ENCODE data around the gene TRIM3. TPM values are rescaled to one million over a fixed set of nuclear protein-coding genes. Genes with fewer than 3 reads are reported as not detected.

The TRIM3 gene
- total and polyA plus RNA-seq, 5 donors from 2014 or later, result 0.91 to 16.4 (median 2.0) TPM

DNA sequence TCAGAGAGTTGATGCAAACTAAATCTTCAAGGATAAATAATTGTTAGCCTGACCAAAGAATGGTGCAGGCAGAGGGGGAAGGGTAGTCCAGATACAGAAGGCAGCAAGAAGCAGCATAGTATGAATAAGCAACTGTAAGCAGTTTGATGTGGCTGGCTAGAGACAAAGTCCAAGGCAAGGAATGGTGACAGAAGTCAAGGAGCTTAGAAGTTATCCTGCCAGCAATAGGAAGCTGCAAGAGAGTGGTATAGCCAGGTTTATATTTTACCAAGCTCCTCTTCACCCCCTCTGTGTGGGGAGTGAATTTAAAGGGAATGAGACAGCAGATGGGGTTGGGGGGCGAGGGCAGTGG is 14.7 kb downstream of the TRIM3 start:
- H3K27me3 Mint-ChIP-seq, result no peaks in the 10 kb centered on the region
- no peak overlapping the region for H3K27ac Mint-ChIP-seq

DNA sequence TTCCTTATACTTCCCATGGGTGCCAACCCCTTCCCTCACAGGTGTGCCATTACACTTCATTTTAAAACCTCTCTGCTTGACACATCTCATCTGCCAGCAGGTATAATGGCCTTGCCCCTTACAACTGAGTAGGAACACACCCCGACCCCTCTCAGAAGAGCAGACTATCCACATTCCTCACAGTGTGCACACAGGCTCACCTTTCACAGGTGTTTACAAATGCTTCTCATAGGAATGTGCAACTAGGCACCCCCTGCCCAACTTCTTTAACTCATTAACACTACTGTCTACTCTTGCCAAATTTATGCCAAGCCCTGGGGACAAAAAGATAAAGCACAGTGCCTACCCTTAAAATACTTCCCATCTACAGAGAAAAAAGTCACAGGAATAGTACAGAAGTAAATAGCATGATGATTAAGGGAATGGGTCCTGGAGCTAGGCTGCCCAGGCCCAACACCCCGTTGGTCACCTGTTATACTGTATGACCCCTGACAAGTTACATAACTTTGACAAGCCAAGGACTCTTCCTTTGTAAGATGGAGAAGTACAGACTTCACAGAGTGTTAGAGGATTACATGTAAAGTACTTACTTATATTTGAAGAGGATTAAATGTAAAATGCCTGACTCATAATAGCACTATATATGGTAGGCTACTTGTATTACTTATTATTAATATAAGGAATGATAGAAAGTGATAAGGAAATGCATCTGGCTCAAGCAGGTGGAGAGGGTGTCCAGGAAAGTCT is 15.2 kb downstream of the TRIM3 start:
- H3K27me3 Mint-ChIP-seq, result no peaks in the 10 kb centered on the region
- no peak overlapping the region for H3K4me3 ChIP-seq (ENCODE audit: low read depth, low read length)

More for the DNA sequence above, 14.7 kb downstream of the TRIM3 start:
- Mint-ChIP-seq H3K4me3 (no peak overlapping the region), H3K9me3 (no peaks in the 10 kb centered on the region), H3K36me3 (peaks cover 33% of the 10 kb centered on the region), H3K4me1 (peaks cover 0 to 2% (median 0%) of the 10 kb centered on the region in 4 donors)
- H3K36me3 ChIP-seq (ENCODE audit: control insufficient read depth, insufficient read depth, low read length), result peaks cover 33% of the 10 kb centered on the region
- no peak overlapping the region for H3K27ac ChIP-seq (ENCODE audit: insufficient read depth, low read length, poor library complexity, severe bottlenecking)
- ATAC-seq (ENCODE audit: low read depth in 2 of 2), result no peak
- DNase-seq, result no peak
- no peaks in the 10 kb centered on the region for H3K9me3 ChIP-seq (ENCODE audit: control insufficient read depth in 2 of 2, low read length in 2 of 2)
- no peak overlapping the region for H3K4me3 ChIP-seq (ENCODE audit: low read depth, low read length)
- H3K4me1 ChIP-seq (ENCODE audit: control insufficient read depth, insufficient read depth, low read length, poor library complexity, severe bottlenecking), result no peaks in the 10 kb centered on the region
- no peaks in the 10 kb centered on the region for H3K27me3 ChIP-seq (ENCODE audit: control insufficient read depth, insufficient read depth, low read length)

DNA sequence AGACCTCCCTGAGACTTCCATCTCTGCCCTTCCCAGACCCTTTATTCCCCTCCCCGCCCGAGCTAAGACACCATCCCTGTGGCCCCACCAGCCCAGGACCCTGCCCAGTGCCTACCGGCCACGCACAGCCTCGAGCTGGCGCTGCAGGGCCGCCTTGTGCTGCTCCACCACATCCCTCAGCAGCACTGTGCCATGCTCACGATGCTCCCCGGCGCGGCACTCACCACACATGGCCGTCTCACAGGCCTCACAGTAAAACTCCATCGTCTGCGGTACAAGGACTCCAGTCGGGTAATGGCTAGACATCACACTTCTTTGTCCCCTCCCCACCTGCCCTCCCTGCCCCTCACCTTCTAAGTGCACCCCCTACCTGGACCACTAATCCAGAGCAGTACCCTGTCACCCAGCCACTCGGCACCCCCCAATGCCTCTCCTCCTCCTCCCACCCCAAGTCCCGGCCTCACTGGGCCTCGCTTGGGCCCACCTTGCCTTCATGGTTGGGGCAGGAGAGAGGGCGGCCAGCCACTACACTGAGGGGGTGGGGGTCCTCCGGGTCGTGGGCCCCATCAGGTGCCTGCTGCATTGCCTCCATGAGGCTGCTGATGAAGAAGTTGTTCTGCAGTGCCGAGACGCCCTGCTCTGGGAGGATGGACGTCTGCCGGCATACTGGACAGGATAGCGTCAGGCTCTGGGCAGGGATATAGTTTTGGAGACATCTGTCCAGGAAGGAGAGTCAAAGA is 16.0 kb downstream of the TRIM3 start:
- no peak overlapping the region for H3K4me3 ChIP-seq (ENCODE audit: low read depth, low read length)
- Mint-ChIP-seq H3K27me3 (no peaks in the 10 kb centered on the region), H3K9me3 (no peaks in the 10 kb centered on the region), H3K4me1 (no peaks in the 10 kb centered on the region), H3K4me3 (no peak overlapping the region), H3K36me3 (peaks cover 36% of the 10 kb centered on the region), H3K27ac (no peak overlapping the region)
- peaks cover 28% of the 10 kb centered on the region for H3K36me3 ChIP-seq (ENCODE audit: control insufficient read depth, insufficient read depth, low read length)
- no peak overlapping the region for H3K27ac ChIP-seq (ENCODE audit: insufficient read depth, low read length, poor library complexity, severe bottlenecking)
- DNase-seq (no peak), ATAC-seq (ENCODE audit: low read depth in 2 of 2) (no peak)
- no peaks in the 10 kb centered on the region for H3K9me3 ChIP-seq (ENCODE audit: control insufficient read depth in 2 of 2, low read length in 2 of 2)
- H3K4me1 ChIP-seq (ENCODE audit: control insufficient read depth, insufficient read depth, low read length, poor library complexity, severe bottlenecking), result no peaks in the 10 kb centered on the region
- H3K27me3 ChIP-seq (ENCODE audit: control insufficient read depth, insufficient read depth, low read length), result no peaks in the 10 kb centered on the region

More for the DNA sequence above, 15.2 kb downstream of the TRIM3 start:
- no peak for DNase-seq
- H3K4me1 ChIP-seq (ENCODE audit: control insufficient read depth, insufficient read depth, low read length, poor library complexity, severe bottlenecking), result no peaks in the 10 kb centered on the region
- H3K36me3 Mint-ChIP-seq, result peaks cover 32% of the 10 kb centered on the region
- no peak overlapping the region for H3K27ac Mint-ChIP-seq
- no peak overlapping the region for H3K27ac ChIP-seq (ENCODE audit: insufficient read depth, low read length, poor library complexity, severe bottlenecking)
- H3K27me3 ChIP-seq (ENCODE audit: control insufficient read depth, insufficient read depth, low read length), result no peaks in the 10 kb centered on the region
- H3K9me3 ChIP-seq (ENCODE audit: control insufficient read depth in 2 of 2, low read length in 2 of 2), result no peaks in the 10 kb centered on the region
- H3K4me3 Mint-ChIP-seq, result no peak overlapping the region
- H3K36me3 ChIP-seq (ENCODE audit: control insufficient read depth, insufficient read depth, low read length), result peaks cover 29% of the 10 kb centered on the region
- ATAC-seq (ENCODE audit: low read depth in 2 of 2), result no peak
- no peaks in the 10 kb centered on the region for H3K9me3 Mint-ChIP-seq
- no peaks in the 10 kb centered on the region for H3K4me1 Mint-ChIP-seq

DNA sequence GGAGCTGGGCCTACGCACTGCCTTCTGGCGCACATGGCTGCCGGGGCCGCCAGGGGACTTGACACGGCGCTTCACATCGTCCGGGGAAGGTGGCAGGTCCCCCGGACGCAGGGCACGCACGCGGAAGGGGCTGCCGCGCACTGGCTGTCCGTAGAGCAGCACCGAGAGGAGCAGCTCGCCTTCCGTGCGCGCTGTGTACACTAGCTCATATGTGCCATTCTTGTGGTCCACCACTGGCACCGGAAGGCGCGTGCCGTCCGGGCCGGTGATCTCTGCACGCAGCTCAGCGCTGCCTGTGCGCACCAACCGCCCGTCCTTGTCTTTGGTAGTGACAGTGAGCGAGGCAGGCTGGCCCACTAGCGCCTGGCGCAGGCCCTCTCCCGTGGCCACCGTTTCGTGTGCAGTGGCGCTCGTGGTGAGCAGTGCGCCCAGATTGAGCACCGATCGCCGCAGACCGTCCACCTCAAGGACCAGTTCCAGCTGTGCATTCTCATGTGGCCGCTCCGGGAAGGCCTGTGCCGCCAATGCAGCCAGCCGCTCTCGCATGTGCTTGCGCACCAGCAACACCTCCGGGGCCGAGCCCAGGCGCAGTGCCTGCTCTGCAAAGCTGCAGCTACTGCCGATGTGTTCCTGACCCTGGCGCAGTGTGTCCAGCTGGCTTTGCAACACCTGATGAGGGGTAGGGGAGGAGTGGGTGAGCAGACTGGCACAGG is 17.2 kb downstream of the TRIM3 start:
- Mint-ChIP-seq H3K4me1 (no peaks in the 10 kb centered on the region), H3K36me3 (peaks cover 34% of the 10 kb centered on the region)
- no peak for ATAC-seq (ENCODE audit: low read depth in 2 of 2)

DNA sequence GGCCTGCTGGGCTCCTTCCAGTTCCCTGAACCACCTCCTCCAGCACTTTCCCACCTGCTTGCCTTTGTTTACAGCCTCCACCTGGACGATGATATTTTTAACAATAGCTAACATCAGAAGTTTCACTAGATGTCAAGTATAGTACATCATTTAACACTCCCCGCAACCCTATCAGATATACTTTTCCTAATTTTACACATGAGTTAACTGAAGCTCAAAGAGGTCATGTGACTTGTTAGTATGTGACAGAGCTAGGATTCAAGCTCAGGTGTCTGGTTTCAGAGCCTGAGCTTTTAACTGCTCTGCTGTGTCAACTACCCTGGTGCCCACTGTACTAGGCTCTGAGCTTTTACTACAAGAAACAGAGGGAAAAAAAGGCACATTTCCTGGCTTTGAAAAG is 18.7 kb downstream of the TRIM3 start:
- Mint-ChIP-seq H3K4me1 (no peaks in the 10 kb centered on the region), H3K9me3 (no peaks in the 10 kb centered on the region), H3K36me3 (peaks cover 30% of the 10 kb centered on the region), H3K4me3 (no peak overlapping the region), H3K27me3 (no peaks in the 10 kb centered on the region), H3K27ac (no peak overlapping the region)
- H3K4me3 ChIP-seq (ENCODE audit: low read depth, low read length), result no peak overlapping the region
- no peaks in the 10 kb centered on the region for H3K27me3 ChIP-seq (ENCODE audit: control insufficient read depth, insufficient read depth, low read length)
- H3K36me3 ChIP-seq (ENCODE audit: control insufficient read depth, insufficient read depth, low read length), result peaks cover 37% of the 10 kb centered on the region
- H3K4me1 ChIP-seq (ENCODE audit: control insufficient read depth, insufficient read depth, low read length, poor library complexity, severe bottlenecking), result no peaks in the 10 kb centered on the region
- no peak for DNase-seq
- no peaks in the 10 kb centered on the region for H3K9me3 ChIP-seq (ENCODE audit: control insufficient read depth in 2 of 2, low read length in 2 of 2)
- H3K27ac ChIP-seq (ENCODE audit: insufficient read depth, low read length, poor library complexity, severe bottlenecking), result no peak overlapping the region
- no peak for ATAC-seq (ENCODE audit: low read depth in 2 of 2)

More for the DNA sequence above, 17.2 kb downstream of the TRIM3 start:
- H3K36me3 ChIP-seq (ENCODE audit: control insufficient read depth, insufficient read depth, low read length), result peaks cover 28% of the 10 kb centered on the region
- no peak overlapping the region for H3K4me3 ChIP-seq (ENCODE audit: low read depth, low read length)
- no peaks in the 10 kb centered on the region for H3K27me3 Mint-ChIP-seq
- H3K4me1 ChIP-seq (ENCODE audit: control insufficient read depth, insufficient read depth, low read length, poor library complexity, severe bottlenecking), result no peaks in the 10 kb centered on the region
- no peak overlapping the region for H3K27ac ChIP-seq (ENCODE audit: insufficient read depth, low read length, poor library complexity, severe bottlenecking)
- DNase-seq, result no peak
- H3K27ac Mint-ChIP-seq, result no peak overlapping the region
- H3K9me3 ChIP-seq (ENCODE audit: control insufficient read depth in 2 of 2, low read length in 2 of 2), result no peaks in the 10 kb centered on the region
- H3K9me3 Mint-ChIP-seq, result no peaks in the 10 kb centered on the region
- H3K4me3 Mint-ChIP-seq, result no peak overlapping the region
- no peaks in the 10 kb centered on the region for H3K27me3 ChIP-seq (ENCODE audit: control insufficient read depth, insufficient read depth, low read length)

DNA sequence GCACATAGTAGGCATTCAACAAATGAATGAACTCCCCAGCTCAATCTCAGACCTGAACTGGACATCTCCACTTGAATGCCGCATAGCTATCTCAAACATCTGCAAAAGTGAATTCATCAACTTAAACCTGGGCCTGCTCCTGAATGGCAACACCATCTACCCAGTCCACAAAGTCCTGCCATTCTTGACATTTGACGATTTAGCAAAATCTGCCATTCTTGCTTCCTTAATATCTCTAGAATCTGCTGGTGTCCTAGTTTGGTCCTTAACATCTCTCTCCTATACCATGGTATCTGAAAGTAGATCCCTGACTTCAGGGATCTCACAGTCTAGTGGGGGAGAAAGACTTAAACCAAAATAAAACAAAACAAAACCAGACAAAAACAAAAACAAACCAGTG is 20.6 kb downstream of the TRIM3 start:
- Histone ChIP-seq H3K4me1 (ENCODE audit: control insufficient read depth, insufficient read depth, low read length, poor library complexity, severe bottlenecking) (no peaks in the 10 kb centered on the region), H3K27me3 (ENCODE audit: control insufficient read depth, insufficient read depth, low read length) (no peaks in the 10 kb centered on the region), H3K36me3 (ENCODE audit: control insufficient read depth, insufficient read depth, low read length) (peaks cover 45% of the 10 kb centered on the region), H3K27ac (ENCODE audit: insufficient read depth, low read length, poor library complexity, severe bottlenecking) (no peak overlapping the region), H3K4me3 (ENCODE audit: low read depth, low read length) (no peak overlapping the region), H3K9me3 (ENCODE audit: control insufficient read depth in 2 of 2, low read length in 2 of 2) (no peaks in the 10 kb centered on the region)
- ATAC-seq (ENCODE audit: low read depth in 2 of 2) (no peak), DNase-seq (no peak)
- Mint-ChIP-seq H3K27ac (no peak overlapping the region), H3K4me1 (no peaks in the 10 kb centered on the region), H3K9me3 (no peaks in the 10 kb centered on the region), H3K4me3 (peak overlapping the region in 1 of 4 donors; percentile 32), H3K36me3 (peaks cover 24% of the 10 kb centered on the region), H3K27me3 (no peaks in the 10 kb centered on the region)

DNA sequence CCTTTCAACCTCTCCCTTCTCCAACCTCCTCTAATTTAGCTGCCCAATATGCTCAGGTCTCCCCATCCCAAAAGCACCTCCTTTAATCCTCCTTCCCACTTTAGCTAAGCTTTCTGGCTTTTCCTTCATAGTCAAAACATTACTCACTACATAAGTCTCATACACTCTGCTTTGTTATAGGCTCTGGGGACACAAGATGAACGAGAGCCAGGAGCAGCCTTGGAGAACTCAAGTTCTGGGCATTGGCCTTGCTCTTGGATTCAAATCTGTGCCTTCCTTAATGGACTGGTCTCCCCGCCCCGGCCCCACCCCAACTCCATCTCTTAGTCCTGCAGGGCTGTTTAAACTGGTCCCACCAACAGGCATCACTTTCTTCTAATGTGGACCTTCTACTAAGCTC is 21.5 kb downstream of the TRIM3 start:
- ATAC-seq (ENCODE audit: low read depth in 2 of 2) (no peak), DNase-seq (no peak)
- no peak overlapping the region for H3K27ac ChIP-seq (ENCODE audit: insufficient read depth, low read length, poor library complexity, severe bottlenecking)
- H3K4me3 Mint-ChIP-seq, result no peak overlapping the region
- no peaks in the 10 kb centered on the region for H3K27me3 Mint-ChIP-seq
- no peaks in the 10 kb centered on the region for H3K4me1 ChIP-seq (ENCODE audit: control insufficient read depth, insufficient read depth, low read length, poor library complexity, severe bottlenecking)
- no peaks in the 10 kb centered on the region for H3K27me3 ChIP-seq (ENCODE audit: control insufficient read depth, insufficient read depth, low read length)
- H3K4me3 ChIP-seq (ENCODE audit: low read depth, low read length), result no peak overlapping the region
- no peaks in the 10 kb centered on the region for H3K9me3 Mint-ChIP-seq
- no peak overlapping the region for H3K27ac Mint-ChIP-seq
- H3K4me1 Mint-ChIP-seq, result no peaks in the 10 kb centered on the region
- peaks cover 23% of the 10 kb centered on the region for H3K36me3 Mint-ChIP-seq
- H3K9me3 ChIP-seq (ENCODE audit: control insufficient read depth in 2 of 2, low read length in 2 of 2), result no peaks in the 10 kb centered on the region
- H3K36me3 ChIP-seq (ENCODE audit: control insufficient read depth, insufficient read depth, low read length), result peaks cover 44% of the 10 kb centered on the region

Measured in CD4-positive, CD25-positive, alpha-beta regulatory T cell (primary cell).